ENCODE results near the gene PTGDS. TPM values are rescaled to one million over a fixed set of nuclear protein-coding genes. Genes with fewer than 3 reads are reported as not detected.

PTGDS gene
- total RNA-seq, 1 experiment from 2014 or later = 1.1 TPM

GRCh38 chr9:136965771-136966484 lies 11.4 kb upstream of the PTGDS start:
- Mint-ChIP-seq H3K9me3 (ENCODE audit: unreplicated experiment) (no peaks in the 10 kb centered on the region), H3K27me3 (ENCODE audit: insufficient read depth, unreplicated experiment) (no peaks in the 10 kb centered on the region), H3K36me3 (ENCODE audit: insufficient read depth, unreplicated experiment) (peaks cover 7% of the 10 kb centered on the region), H3K27ac (ENCODE audit: low read depth, unreplicated experiment) (no peak overlapping the region), H3K4me1 (ENCODE audit: insufficient read depth, unreplicated experiment) (peaks cover 5% of the 10 kb centered on the region), H3K4me3 (ENCODE audit: unreplicated experiment) (no peak overlapping the region)
- no peak for DNase-seq (ENCODE audit: unreplicated experiment)
- POLR2A ChIA-PET = no interaction called here
- no TSS peak for BruUV-seq (replicated peaks)
- intact Hi-C loops (cut with micrococcal nuclease) = no loop called here
- CTCF ChIA-PET = interaction anchor here (1.6 kb wide), 1 partner anchor 200 kb away, joined by 3 read pairs; no protein-coding TSS in a partner anchor
- TF ChIP-seq CTCF (IDR thresholded peaks at IDR 0.05; ENCODE audit: unreplicated experiment) = no peak

- BruUV-seq (replicated peaks) = no TSS peak
- TF ChIP-seq CTCF (IDR thresholded peaks at IDR 0.05; ENCODE audit: unreplicated experiment) = no peak
- Mint-ChIP-seq H3K36me3 (ENCODE audit: insufficient read depth, unreplicated experiment) (no peaks in the 10 kb centered on the region), H3K9me3 (ENCODE audit: unreplicated experiment) (no peaks in the 10 kb centered on the region), H3K4me1 (ENCODE audit: insufficient read depth, unreplicated experiment) (no peaks in the 10 kb centered on the region), H3K4me3 (ENCODE audit: unreplicated experiment) (no peak overlapping the region), H3K27ac (ENCODE audit: low read depth, unreplicated experiment) (no peak overlapping the region), H3K27me3 (ENCODE audit: insufficient read depth, unreplicated experiment) (no peaks in the 10 kb centered on the region)
- CTCF ChIA-PET = no interaction called here
- intact Hi-C loops (cut with micrococcal nuclease) = no loop called here
- no peak for DNase-seq (ENCODE audit: unreplicated experiment)
- POLR2A ChIA-PET = interaction anchor here (0.6 kb wide), 2 partner anchors 55 to 83 kb away, joined by 3 read pairs; no protein-coding TSS in a partner anchor
Measured at GRCh38 chr9:136968333-136969127, 8.8 kb upstream of the PTGDS start.

GRCh38 chr9:136969150-136969549 lies 8.2 kb upstream of the PTGDS start:
- no TSS peak for BruUV-seq (replicated peaks)

More at GRCh38 chr9:136969150-136969549, 8.2 kb upstream of the PTGDS start:
- no peak for TF ChIP-seq CTCF (IDR thresholded peaks at IDR 0.05; ENCODE audit: unreplicated experiment)
- no peaks in the 10 kb centered on the region for H3K27me3 Mint-ChIP-seq (ENCODE audit: insufficient read depth, unreplicated experiment)
- no peak overlapping the region for H3K4me3 Mint-ChIP-seq (ENCODE audit: unreplicated experiment)
- intact Hi-C loops (cut with micrococcal nuclease) = no loop called here
- H3K27ac Mint-ChIP-seq (ENCODE audit: low read depth, unreplicated experiment) = no peak overlapping the region
- H3K4me1 Mint-ChIP-seq (ENCODE audit: insufficient read depth, unreplicated experiment) = no peaks in the 10 kb centered on the region
- no peaks in the 10 kb centered on the region for H3K36me3 Mint-ChIP-seq (ENCODE audit: insufficient read depth, unreplicated experiment)
- ChIA-PET POLR2A (interaction anchor here (0.6 kb wide), 2 partner anchors 54 to 83 kb away, joined by 3 read pairs; no protein-coding TSS in a partner anchor), CTCF (no interaction called here)
- no peaks in the 10 kb centered on the region for H3K9me3 Mint-ChIP-seq (ENCODE audit: unreplicated experiment)
- no peak for DNase-seq (ENCODE audit: unreplicated experiment)
